Karpas-422 (cell line): ENCODE measurements around the gene CDC25A. TPM values are rescaled to one million over a fixed set of nuclear protein-coding genes. Genes with fewer than 3 reads are reported as not detected.
"Not testable (repeated sequence)": the region's sequence is repeated elsewhere in the genome, so short reads cannot be mapped to it uniquely, and the experiment has no call there.

Experiments
- DNase-seq: peaks from one replicate; pipeline ENCODE4 v3.0.0-alpha.2; 2015
- H2AFZ ChIP-seq: fragments of 200-600 bp; sonication (generic); 2 replicates; pipeline ENCODE4 v1.6.1; 2014; ENCODE audit warnings: antibody characterized with exemption, low read length, mixed read lengths
- H3K27ac ChIP-seq: fragments of 200-600 bp; sonication (generic); 2 replicates; pipeline ENCODE4 v1.5.1; 2014; ENCODE audit warnings: mild to moderate bottlenecking, low read length, moderate library complexity
- H3K27me3 ChIP-seq: fragments of 200-600 bp; sonication (generic); 2 replicates; pipeline ENCODE4 v1.6.1; 2014; ENCODE audit warnings: low read length, mixed read lengths
- H3K36me3 ChIP-seq: fragments of 200-600 bp; sonication (generic); 2 replicates; pipeline ENCODE4 v1.6.1; 2014; ENCODE audit warnings: low read length, mixed read lengths; ENCODE audit not compliant: insufficient read depth
- H3K4me1 ChIP-seq: fragments of 200-600 bp; sonication (generic); 2 replicates; pipeline ENCODE4 v1.6.1; 2014; ENCODE audit warnings: mild to moderate bottlenecking, low read length, mixed read lengths
- H3K4me2 ChIP-seq: fragments of 200-600 bp; sonication (generic); 2 replicates; pipeline ENCODE4 v1.6.1; 2014; ENCODE audit warnings: low read length, low read depth, mild to moderate bottlenecking; ENCODE audit not compliant: poor library complexity, severe bottlenecking
- H3K4me3 ChIP-seq: fragments of 200-600 bp; sonication (generic); 2 replicates; pipeline ENCODE4 v1.5.1; 2014; ENCODE audit warnings: mild to moderate bottlenecking, antibody characterized with exemption, low read length, mixed read lengths
- H3K79me2 ChIP-seq: fragments of 200-600 bp; sonication (generic); 2 replicates; pipeline ENCODE4 v1.6.1; 2014; ENCODE audit warnings: mild to moderate bottlenecking, low read length, mixed read lengths
- H3K9ac ChIP-seq: fragments of 200-600 bp; sonication (generic); 2 replicates; pipeline ENCODE4 v1.6.0; 2014; ENCODE audit warnings: low read length
- H3K9me2 ChIP-seq: fragments of 200-600 bp; sonication (generic), shearing (Covaris generic); replicated peaks from 2 replicates; pipeline ENCODE4 v1.6.0; 2014; ENCODE audit warnings: mild to moderate bottlenecking, low read length, moderate library complexity; ENCODE audit not compliant: insufficient read depth
- H3K9me3 ChIP-seq: fragments of 300-700, 200-600 bp; sonication (generic); 2 replicates; pipeline ENCODE4 v1.6.1; 2014; ENCODE audit warnings: low read length, mixed read lengths
- H4K20me1 ChIP-seq: fragments of 200-600 bp; sonication (generic); 2 replicates; pipeline ENCODE4 v1.6.1; 2014; ENCODE audit warnings: mild to moderate bottlenecking, antibody characterized with exemption, low read length, low read depth; ENCODE audit not compliant: insufficient read depth
- total RNA-seq: library from RNA; depleted of rRNA; stranded (reverse); fragments of >200 nt; shearing (Covaris generic); gene quantifications from 2 replicates; pipeline ENCODE4 v1.2.3, GENCODE V29; 2014; ENCODE audit warnings: low replicate concordance

Gene CDC25A
- total RNA-seq, 1 experiment from 2014 or later, result 12.9 TPM

DNA sequence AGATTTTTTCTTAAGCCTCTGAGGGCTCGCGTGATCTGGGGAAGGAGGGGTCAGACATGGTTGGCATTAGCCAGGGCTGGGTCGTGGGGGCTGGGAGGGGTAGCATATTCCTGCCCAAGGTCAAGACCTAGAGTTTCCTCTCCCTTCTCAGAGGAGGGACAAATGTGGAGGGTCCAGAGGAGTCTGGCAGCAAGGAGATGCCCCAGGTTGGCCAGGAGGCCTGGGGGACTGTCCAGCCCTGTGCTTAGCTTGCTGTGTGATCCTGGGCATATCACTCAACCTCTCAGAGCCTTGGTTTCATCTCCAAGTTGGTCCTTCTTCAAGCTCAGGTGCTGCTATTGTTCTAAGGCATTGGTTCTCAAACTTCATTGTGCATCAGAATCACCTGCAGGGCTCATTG is 26.0 kb upstream of the CDC25A start:
- Histone ChIP-seq H3K79me2 (no peaks in the 10 kb centered on the region), H3K36me3 (no peaks in the 10 kb centered on the region), H3K9me3 (no peaks in the 10 kb centered on the region)

DNA sequence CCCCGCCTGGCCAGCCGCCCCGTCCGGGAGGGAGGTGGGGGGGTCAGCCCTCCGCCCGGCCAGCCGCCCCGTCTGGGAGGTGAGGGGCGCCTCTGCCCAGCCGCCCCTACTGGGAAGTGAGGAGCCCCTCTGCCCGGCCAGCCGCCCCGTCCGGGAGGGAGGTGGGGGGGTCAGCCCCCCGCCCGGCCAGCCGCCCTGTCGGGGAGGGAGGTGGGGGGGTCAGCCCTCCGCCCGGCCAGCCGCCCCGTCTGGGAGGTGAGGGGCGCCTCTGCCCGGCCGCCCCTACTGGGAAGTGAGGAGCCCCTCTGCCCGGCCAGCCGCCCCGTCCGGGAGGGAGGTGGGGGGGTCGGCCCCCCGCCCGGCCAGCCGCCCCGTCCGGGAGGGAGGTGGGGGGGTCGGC is 23.6 kb upstream of the CDC25A start:
- H3K4me1 ChIP-seq, H3K4me3 ChIP-seq, DNase-seq, H3K9me2 ChIP-seq, H3K9me3 ChIP-seq, H3K4me2 ChIP-seq, H3K27me3 ChIP-seq, H2AFZ ChIP-seq, H3K36me3 ChIP-seq, H3K27ac ChIP-seq, H3K79me2 ChIP-seq, H3K9ac ChIP-seq, H4K20me1 ChIP-seq: not testable (repeated sequence)

More for the DNA sequence above, 26.0 kb upstream of the CDC25A start:
- H4K20me1 ChIP-seq, result no peaks in the 10 kb centered on the region
- no peaks in the 10 kb centered on the region for H3K9me2 ChIP-seq
- H2AFZ ChIP-seq, result no peak overlapping the region
- no peak overlapping the region for H3K27ac ChIP-seq
- H3K4me3 ChIP-seq, result no peak overlapping the region
- H3K4me2 ChIP-seq, result no peak overlapping the region
- no peak for DNase-seq
- H3K27me3 ChIP-seq, result no peaks in the 10 kb centered on the region
- H3K9ac ChIP-seq, result no peak overlapping the region
- H3K4me1 ChIP-seq, result no peaks in the 10 kb centered on the region

DNA sequence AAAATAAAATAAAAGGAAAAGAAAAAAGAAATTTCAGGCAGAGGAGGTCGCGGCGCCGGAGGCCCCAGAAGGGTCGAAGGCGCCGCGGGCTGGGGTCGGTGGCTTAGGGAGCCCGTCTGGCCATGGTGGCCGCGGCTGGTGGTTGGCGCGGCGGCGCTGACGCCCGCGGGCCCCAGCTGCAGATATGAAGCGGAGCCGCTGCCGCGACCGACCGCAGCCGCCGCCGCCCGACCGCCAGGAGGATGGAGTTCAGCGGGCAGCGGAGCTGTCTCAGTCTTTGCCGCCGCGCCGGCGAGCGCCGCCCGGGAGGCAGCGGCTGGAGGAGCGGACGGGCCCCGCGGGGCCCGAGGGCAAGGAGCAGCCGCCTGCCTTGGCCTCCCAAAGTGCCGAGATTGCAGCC is 22.3 kb upstream of the CDC25A start:
- H3K4me1 ChIP-seq, H3K9me2 ChIP-seq, H2AFZ ChIP-seq, H3K4me3 ChIP-seq, H3K27ac ChIP-seq, H3K36me3 ChIP-seq, DNase-seq, H3K4me2 ChIP-seq, H3K9me3 ChIP-seq, H3K79me2 ChIP-seq, H4K20me1 ChIP-seq, H3K9ac ChIP-seq, H3K27me3 ChIP-seq: not testable (repeated sequence)

DNA sequence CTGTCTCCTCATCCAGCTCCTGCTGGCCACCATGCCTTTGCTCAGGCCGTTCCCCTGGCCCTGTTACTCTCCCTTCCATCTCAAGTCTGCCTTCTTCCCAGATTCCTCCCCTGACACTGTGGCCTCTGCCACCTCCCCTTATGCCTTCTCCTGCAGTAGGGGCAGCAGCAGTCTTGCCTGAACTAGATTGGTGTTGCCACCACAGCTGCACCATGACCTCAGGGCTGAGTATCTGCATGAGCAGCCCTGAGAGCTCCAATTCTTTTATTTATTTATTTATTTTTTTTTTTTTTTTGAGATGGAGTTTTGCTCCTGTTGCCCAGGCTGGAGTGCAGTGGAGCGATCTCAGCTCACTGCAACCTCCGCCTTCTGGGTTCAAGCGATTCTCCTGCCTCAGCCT is 21.2 kb upstream of the CDC25A start:
- no peaks in the 10 kb centered on the region for H4K20me1 ChIP-seq
- DNase-seq, result no peak
- H3K4me2 ChIP-seq, result no peak overlapping the region
- H3K79me2 ChIP-seq, result no peaks in the 10 kb centered on the region
- no peak overlapping the region for H2AFZ ChIP-seq
- H3K27me3 ChIP-seq, result no peaks in the 10 kb centered on the region
- H3K9me3 ChIP-seq, result no peaks in the 10 kb centered on the region
- H3K9me2 ChIP-seq, result no peaks in the 10 kb centered on the region
- H3K4me3 ChIP-seq, result no peak overlapping the region
- no peak overlapping the region for H3K27ac ChIP-seq
- no peaks in the 10 kb centered on the region for H3K4me1 ChIP-seq
- H3K9ac ChIP-seq, result no peak overlapping the region
- H3K36me3 ChIP-seq, result no peaks in the 10 kb centered on the region

DNA sequence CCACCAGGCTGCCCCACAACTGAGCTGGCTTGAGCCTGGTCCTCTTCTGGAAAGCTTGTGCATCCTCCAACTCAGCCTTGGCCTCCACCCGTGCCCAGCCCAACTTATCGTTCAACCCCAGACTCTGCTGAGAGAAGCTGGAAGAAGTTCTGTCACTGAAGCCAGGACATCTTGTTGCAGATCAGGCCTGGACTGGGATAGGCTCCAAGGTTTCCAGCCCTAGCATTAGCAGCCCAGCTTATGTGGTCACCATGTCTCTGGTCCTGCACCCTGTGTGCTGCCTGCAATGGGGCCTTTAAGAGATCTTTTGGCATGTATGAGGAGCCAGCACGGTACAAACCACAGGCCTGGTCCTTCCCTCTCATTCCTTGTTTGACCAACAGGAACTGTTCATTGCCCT is 19.9 kb upstream of the CDC25A start:
- Histone ChIP-seq H3K4me1 (no peaks in the 10 kb centered on the region), H4K20me1 (no peaks in the 10 kb centered on the region), H3K9ac (no peak overlapping the region), H3K9me3 (no peaks in the 10 kb centered on the region), H3K9me2 (no peaks in the 10 kb centered on the region), H3K79me2 (no peaks in the 10 kb centered on the region), H3K27ac (no peak overlapping the region), H3K27me3 (no peaks in the 10 kb centered on the region), H3K36me3 (no peaks in the 10 kb centered on the region), H3K4me3 (no peak overlapping the region), H2AFZ (no peak overlapping the region), H3K4me2 (no peak overlapping the region)
- DNase-seq, result no peak

DNA sequence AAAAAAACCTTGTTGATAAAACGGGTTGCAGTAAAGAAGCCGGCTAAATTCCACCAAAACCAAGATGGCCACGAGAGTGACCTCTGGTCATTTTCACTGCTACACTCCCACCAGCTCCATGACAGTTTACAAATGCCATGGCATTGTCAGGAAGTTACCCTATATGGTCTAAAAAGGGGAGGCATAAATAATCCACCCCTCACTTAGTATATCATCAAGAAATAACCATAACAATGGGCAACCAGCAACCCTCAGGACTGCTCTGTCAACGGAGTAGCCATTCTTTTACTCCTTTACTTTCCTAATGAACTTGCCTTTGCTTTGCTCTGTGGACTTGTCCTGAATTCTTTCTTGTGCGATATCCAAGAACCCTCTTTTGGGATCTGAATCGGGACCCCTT is 14.4 kb upstream of the CDC25A start:
- no peak overlapping the region for H3K27ac ChIP-seq
- no peaks in the 10 kb centered on the region for H4K20me1 ChIP-seq
- peaks cover 15% of the 10 kb centered on the region for H3K4me1 ChIP-seq
- no peak overlapping the region for H2AFZ ChIP-seq
- H3K79me2 ChIP-seq, result no peaks in the 10 kb centered on the region
- H3K27me3 ChIP-seq, result no peaks in the 10 kb centered on the region
- no peak overlapping the region for H3K4me3 ChIP-seq
- no peaks in the 10 kb centered on the region for H3K9me2 ChIP-seq
- H3K9ac ChIP-seq, result no peak overlapping the region
- H3K36me3 ChIP-seq, result no peaks in the 10 kb centered on the region
- H3K9me3 ChIP-seq, result no peaks in the 10 kb centered on the region
- no peak for DNase-seq
- H3K4me2 ChIP-seq, result no peak overlapping the region

DNA sequence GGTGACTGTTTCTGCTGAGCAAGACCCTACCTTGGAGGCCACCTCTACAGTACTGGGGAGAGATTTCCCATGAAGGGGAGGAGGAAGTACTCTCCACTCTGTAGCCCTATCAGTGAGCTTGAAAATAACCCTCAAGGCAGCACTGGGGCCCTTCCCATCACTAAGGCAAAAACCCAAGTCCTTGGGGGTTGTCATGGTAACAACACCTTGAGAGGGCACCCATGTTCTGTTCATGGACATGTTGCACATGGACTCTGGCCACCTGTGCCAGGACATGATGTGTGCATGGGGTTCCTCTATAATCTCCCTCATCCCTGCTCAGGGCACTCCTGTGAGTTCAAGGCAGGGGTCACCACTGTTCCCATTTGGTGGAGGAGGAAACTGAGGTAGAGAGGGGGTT is 10.9 kb upstream of the CDC25A start:
- no peak overlapping the region for H3K4me3 ChIP-seq
- H3K27ac ChIP-seq, result no peak overlapping the region

DNA sequence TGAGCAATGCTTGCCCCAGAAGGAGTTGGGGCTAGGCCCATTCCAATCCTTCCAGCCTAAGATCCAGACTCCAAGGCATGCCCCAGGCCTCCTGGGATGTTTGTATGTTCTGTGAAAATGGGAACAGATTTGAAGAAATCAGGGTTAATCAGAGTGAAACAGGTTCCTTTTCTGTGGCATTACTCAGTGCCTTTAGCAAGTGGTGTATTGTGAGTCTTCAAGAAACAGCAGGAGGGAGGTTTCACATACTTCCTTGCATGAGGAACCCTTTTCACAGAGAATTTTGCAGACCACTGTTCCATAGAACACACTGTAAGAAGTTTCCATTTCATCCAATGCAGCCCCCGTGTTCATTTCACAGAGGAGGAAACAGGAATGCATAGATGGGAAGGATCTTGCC is 8.4 kb upstream of the CDC25A start:
- no peaks in the 10 kb centered on the region for H3K79me2 ChIP-seq
- H3K9me2 ChIP-seq, result no peaks in the 10 kb centered on the region
- DNase-seq, result no peak
- no peak overlapping the region for H3K27ac ChIP-seq
- peaks cover 38% of the 10 kb centered on the region for H3K4me1 ChIP-seq
- no peaks in the 10 kb centered on the region for H4K20me1 ChIP-seq
- H3K9me3 ChIP-seq, result no peaks in the 10 kb centered on the region
- H3K36me3 ChIP-seq, result no peaks in the 10 kb centered on the region
- H3K4me2 ChIP-seq, result no peak overlapping the region
- H3K4me3 ChIP-seq, result no peak overlapping the region
- H3K9ac ChIP-seq, result no peak overlapping the region
- H3K27me3 ChIP-seq, result no peaks in the 10 kb centered on the region
- no peak overlapping the region for H2AFZ ChIP-seq

More for the DNA sequence above, 10.9 kb upstream of the CDC25A start:
- Histone ChIP-seq H3K9ac (no peak overlapping the region), H3K4me1 (peaks cover 34% of the 10 kb centered on the region), H3K9me2 (no peaks in the 10 kb centered on the region), H4K20me1 (no peaks in the 10 kb centered on the region), H3K9me3 (no peaks in the 10 kb centered on the region), H2AFZ (no peak overlapping the region), H3K4me2 (no peak overlapping the region), H3K79me2 (no peaks in the 10 kb centered on the region), H3K36me3 (no peaks in the 10 kb centered on the region), H3K27me3 (no peaks in the 10 kb centered on the region)
- DNase-seq, result no peak

DNA sequence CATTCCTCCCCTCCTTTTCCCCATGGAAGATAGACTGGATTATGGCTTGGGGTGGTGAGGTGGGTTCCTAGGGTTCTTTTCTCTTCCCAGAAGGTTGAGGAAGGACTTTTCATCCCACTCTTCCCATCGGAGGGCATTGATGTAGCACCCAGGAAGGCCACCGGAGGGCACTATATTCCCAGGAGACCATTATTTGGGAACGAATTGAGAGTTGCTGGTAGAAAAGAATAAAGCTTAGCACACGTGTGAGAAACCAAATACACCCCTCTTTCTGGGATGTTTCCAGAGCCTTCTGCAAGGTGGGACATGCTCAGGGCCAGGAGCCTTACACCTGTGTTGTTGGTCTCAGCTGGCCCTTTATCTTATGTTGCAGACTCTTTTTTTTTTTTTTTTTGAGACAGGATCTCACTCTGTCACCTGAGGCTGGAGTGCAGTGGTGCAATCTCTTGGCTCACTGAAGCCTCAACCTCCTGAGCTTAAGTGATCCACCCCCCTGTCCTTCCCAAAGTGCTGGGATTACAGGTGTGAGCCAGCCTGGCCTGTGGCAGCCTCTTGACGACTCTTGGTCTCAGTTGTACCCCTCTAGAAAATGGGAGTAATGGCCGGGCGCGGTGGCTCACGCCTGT is 6.3 kb upstream of the CDC25A start:
- H3K4me1 ChIP-seq, result peaks cover 31% of the 10 kb centered on the region
- H2AFZ ChIP-seq, result peak overlapping the region; percentile 32; the same call in 1 of the 2 replicates
- no peaks in the 10 kb centered on the region for H3K36me3 ChIP-seq
- H3K4me2 ChIP-seq, result peak overlapping the region; percentile 17
- no peak overlapping the region for H3K4me3 ChIP-seq
- DNase-seq, result peak; percentile 82
- H3K9me2 ChIP-seq, result no peaks in the 10 kb centered on the region
- H3K9me3 ChIP-seq, result no peaks in the 10 kb centered on the region
- H3K27ac ChIP-seq, result no peak overlapping the region
- H3K27me3 ChIP-seq, result no peaks in the 10 kb centered on the region
- no peaks in the 10 kb centered on the region for H4K20me1 ChIP-seq
- no peaks in the 10 kb centered on the region for H3K79me2 ChIP-seq
- H3K9ac ChIP-seq, result no peak overlapping the region; the same call in 1 of the 2 replicates
